ENCODE results near the gene ZNF554.

Gene ZNF554

DNA sequence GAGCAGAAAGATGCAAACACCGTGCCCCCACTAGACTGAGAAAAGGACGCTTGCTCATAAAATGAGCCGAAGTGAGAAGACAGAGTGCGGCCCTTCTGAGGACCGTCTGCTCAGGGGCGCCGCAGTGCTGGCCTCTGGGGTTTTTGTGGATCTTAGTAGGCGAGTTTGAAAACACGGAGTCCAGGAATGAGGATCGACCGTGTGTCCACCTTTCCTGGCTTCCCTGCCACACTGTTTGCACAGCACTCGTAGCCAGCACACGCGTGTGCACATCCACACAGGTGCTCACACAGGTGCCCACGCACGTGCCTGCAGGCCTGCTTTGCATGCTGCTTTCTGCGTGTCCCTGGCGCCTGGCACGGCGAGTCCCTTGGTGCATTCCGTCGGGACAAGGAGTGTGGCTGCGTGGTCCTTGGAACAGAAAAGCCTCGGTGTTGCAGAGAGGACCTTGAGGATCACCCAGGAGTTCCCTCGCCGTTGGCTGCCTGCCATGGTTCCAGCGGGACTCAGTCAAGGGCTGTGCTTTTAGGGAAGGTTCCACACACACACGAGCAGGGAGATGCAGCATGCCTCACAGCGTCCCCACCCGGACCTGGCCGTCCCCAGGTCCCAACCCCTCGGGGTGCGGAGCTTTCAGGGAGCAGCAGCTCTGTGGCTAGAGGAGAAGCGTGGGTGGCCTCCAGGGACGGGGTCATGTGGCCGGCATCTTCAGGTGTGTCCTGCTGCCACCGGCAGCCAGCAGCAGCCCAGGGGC, 10.1 kb upstream of the ZNF554 start:
- Histone ChIP-seq H3K4me1 (ENCODE audit: control insufficient read depth, insufficient read depth, low read length) (no peaks in the 10 kb centered on the region), H3K9me3 (ENCODE audit: control insufficient read depth, insufficient read depth, low read length) (no peaks in the 10 kb centered on the region)
- no CpG with 5 or more reads among the region's 37 CpGs for WGBS (ENCODE audit: insufficient coverage, insufficient read length)

DNA sequence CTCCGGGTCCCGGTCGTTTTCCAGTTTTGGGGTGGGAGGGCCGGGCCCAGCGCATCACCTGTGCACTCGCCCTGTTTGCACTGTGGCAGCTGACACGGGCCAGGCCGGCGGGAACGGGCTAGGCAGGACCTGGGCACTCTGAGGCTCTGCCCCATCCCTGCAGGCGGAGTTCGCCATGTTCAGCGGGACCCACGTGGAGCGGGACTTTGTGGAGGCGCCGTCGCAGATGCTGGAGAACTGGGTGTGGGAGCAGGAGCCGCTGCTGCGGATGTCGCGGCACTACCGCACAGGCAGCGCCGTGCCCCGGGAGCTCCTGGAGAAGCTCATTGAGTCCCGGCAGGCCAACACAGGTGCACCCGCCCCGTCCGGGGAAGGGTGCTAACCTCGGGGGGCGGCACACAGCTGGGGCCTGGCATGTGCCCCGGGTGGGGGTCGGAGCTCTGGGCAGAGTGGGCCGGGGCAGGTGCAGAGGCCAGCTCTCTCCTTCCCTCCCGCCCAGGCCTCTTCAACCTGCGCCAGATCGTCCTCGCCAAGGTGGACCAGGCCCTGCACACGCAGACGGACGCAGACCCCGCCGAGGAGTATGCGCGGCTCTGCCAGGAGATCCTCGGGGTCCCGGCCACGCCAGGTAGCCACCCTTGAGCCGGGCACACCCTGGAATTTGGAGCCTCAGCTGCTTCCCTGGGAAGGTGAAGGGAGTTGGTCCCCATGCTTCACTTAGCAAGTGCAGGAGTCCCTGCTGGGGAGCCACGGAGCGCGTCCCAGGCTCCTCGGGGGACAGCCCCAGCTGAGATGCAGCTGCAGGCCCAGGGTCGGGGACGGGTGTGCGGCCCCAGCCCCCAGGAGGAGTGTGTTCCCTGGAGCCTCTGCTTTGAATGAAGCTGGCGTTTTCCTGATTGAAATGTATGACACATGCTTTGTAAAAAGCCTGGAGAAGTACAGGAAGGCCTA, 9.3 kb upstream of the ZNF554 start:
- Histone ChIP-seq H3K4me3 (ENCODE audit: low read length) (no peak overlapping the region), H3K27me3 (ENCODE audit: control insufficient read depth, insufficient read depth, low read length) (no peaks in the 10 kb centered on the region), H3K9me3 (ENCODE audit: control insufficient read depth, insufficient read depth, low read length) (no peaks in the 10 kb centered on the region), H3K36me3 (ENCODE audit: control insufficient read depth, insufficient read depth, low read length) (peaks cover 77% of the 10 kb centered on the region), H3K4me1 (ENCODE audit: control insufficient read depth, insufficient read depth, low read length) (no peaks in the 10 kb centered on the region), H3K27ac (ENCODE audit: low read length) (no peak overlapping the region)
- no peak for DNase-seq (ENCODE audit: low read depth, low spot score)
- WGBS (ENCODE audit: insufficient coverage, insufficient read length), result no CpG with 5 or more reads among the region's 58 CpGs

More for the DNA sequence above, 10.1 kb upstream of the ZNF554 start:
- peaks cover 77% of the 10 kb centered on the region for H3K36me3 ChIP-seq (ENCODE audit: control insufficient read depth, insufficient read depth, low read length)
- no peaks in the 10 kb centered on the region for H3K27me3 ChIP-seq (ENCODE audit: control insufficient read depth, insufficient read depth, low read length)
- no peak overlapping the region for H3K27ac ChIP-seq (ENCODE audit: low read length)
- DNase-seq (ENCODE audit: low read depth, low spot score), result no peak
- no peak overlapping the region for H3K4me3 ChIP-seq (ENCODE audit: low read length)

DNA sequence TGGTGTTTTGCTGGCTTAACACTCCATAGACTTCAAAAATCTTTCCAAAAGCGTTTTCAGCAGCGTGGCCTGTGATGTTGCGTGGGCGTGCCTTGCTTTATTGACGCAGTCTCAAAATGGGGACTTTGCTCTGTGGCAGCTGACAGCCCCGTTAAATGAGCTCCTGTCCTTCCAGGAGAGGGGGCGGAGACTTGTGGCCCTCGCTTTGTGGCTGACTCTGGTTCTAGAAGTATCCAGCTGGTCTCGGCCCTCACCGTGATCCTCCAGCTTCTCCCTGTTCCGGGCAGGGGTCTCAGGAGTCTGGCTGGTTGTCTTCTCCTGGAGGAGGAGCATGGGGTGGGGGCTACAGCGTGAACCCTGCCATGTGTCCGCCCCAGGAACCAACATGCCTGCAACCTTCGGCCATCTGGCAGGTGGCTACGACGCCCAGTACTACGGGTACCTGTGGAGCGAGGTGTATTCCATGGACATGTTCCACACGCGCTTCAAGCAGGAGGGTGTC, 8.4 kb upstream of the ZNF554 start:
- Histone ChIP-seq H3K27ac (ENCODE audit: low read length) (no peak overlapping the region), H3K9me3 (ENCODE audit: control insufficient read depth, insufficient read depth, low read length) (no peaks in the 10 kb centered on the region), H3K27me3 (ENCODE audit: control insufficient read depth, insufficient read depth, low read length) (no peaks in the 10 kb centered on the region), H3K4me1 (ENCODE audit: control insufficient read depth, insufficient read depth, low read length) (no peaks in the 10 kb centered on the region), H3K4me3 (ENCODE audit: low read length) (no peak overlapping the region), H3K36me3 (ENCODE audit: control insufficient read depth, insufficient read depth, low read length) (peaks cover 71% of the 10 kb centered on the region)
- WGBS (ENCODE audit: insufficient coverage, insufficient read length), result no CpG with 5 or more reads among the region's 20 CpGs
- no peak for DNase-seq (ENCODE audit: low read depth, low spot score)

DNA sequence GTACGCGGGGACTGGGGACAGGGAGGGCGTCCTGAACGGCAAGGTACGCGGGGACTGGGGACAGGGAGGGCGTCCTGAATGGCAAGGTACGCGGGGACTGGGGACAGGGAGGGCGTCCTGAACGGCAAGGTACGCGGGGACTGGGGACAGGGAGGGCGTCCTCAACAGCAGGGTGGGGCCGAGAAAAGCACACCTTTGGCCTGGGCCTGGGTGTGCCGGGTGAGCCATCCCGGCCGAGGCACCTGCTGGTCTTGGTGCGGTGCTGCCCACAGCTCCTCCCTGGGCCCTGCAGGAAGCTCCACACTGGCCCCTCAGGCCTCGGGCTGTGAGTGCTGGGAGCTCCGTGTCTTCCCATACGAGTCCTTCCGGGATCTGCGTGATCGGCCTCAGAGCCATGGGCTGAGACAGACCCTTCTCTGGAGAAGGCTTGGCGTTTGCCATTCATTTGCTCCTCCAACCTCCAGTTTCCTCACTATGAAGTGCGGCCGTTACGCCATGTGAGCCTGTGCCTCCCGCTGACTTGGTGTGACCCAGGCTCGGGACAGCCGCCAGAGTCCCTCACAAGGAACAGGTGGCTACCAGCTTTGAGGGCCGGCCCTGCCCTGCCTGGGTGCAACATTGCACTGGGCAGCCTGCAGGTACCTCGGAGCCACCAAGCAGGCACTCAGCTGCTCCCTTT, 7.8 kb upstream of the ZNF554 start:
- no peak overlapping the region for H3K27ac ChIP-seq (ENCODE audit: low read length)
- no peaks in the 10 kb centered on the region for H3K9me3 ChIP-seq (ENCODE audit: control insufficient read depth, insufficient read depth, low read length)
- peaks cover 65% of the 10 kb centered on the region for H3K36me3 ChIP-seq (ENCODE audit: control insufficient read depth, insufficient read depth, low read length)
- no peak for DNase-seq (ENCODE audit: low read depth, low spot score)
- no peaks in the 10 kb centered on the region for H3K27me3 ChIP-seq (ENCODE audit: control insufficient read depth, insufficient read depth, low read length)
- no CpG with 5 or more reads among the region's 34 CpGs for WGBS (ENCODE audit: insufficient coverage, insufficient read length)
- H3K4me3 ChIP-seq (ENCODE audit: low read length), result no peak overlapping the region
- H3K4me1 ChIP-seq (ENCODE audit: control insufficient read depth, insufficient read depth, low read length), result no peaks in the 10 kb centered on the region

DNA sequence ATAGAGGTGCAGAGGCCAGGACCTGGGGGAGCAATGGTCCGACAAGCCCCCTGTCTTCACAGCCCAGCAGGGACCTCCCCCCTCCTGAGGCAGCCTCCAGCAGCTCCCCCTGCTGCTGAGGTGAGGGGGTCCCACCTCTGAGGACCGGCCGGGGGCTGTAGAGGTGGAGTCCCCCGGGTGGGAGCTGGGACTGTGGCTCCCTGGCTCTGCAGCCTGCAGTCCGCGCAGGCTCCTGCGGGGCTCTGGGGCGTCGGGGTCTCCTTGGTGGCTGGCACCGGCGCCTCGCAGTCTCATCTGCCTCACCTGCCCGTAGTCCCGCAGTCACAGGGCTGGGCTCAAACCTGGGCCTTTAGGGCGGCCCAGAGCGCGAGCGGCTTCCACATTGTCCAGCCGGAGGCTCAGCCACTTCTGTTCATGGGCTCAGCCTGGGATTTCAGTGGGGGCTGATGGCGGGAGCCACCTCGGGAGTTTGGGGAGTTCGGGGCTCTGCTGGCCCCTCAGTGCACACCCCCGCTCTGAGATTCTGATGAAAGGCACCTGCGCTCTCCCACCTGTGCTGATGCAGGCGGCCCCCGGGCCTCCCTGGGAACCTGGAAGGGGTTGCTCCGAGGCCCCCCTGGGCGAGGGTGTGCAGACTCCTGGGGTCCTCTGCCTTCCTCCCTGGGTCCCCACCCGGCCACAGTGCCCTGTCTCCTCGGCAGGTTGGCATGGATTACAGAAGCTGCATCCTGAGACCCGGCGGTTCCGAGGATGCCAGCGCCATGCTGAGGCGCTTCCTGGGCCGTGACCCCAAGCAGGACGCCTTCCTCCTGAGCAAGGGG, 7.0 kb upstream of the ZNF554 start:
- WGBS (ENCODE audit: insufficient coverage, insufficient read length), result no CpG with 5 or more reads among the region's 37 CpGs
- no peak overlapping the region for H3K4me3 ChIP-seq (ENCODE audit: low read length)
- no peaks in the 10 kb centered on the region for H3K27me3 ChIP-seq (ENCODE audit: control insufficient read depth, insufficient read depth, low read length)
- peaks cover 57% of the 10 kb centered on the region for H3K36me3 ChIP-seq (ENCODE audit: control insufficient read depth, insufficient read depth, low read length)
- no peaks in the 10 kb centered on the region for H3K9me3 ChIP-seq (ENCODE audit: control insufficient read depth, insufficient read depth, low read length)
- H3K27ac ChIP-seq (ENCODE audit: low read length), result no peak overlapping the region
- no peak for DNase-seq (ENCODE audit: low read depth, low spot score)
- no peaks in the 10 kb centered on the region for H3K4me1 ChIP-seq (ENCODE audit: control insufficient read depth, insufficient read depth, low read length)

DNA sequence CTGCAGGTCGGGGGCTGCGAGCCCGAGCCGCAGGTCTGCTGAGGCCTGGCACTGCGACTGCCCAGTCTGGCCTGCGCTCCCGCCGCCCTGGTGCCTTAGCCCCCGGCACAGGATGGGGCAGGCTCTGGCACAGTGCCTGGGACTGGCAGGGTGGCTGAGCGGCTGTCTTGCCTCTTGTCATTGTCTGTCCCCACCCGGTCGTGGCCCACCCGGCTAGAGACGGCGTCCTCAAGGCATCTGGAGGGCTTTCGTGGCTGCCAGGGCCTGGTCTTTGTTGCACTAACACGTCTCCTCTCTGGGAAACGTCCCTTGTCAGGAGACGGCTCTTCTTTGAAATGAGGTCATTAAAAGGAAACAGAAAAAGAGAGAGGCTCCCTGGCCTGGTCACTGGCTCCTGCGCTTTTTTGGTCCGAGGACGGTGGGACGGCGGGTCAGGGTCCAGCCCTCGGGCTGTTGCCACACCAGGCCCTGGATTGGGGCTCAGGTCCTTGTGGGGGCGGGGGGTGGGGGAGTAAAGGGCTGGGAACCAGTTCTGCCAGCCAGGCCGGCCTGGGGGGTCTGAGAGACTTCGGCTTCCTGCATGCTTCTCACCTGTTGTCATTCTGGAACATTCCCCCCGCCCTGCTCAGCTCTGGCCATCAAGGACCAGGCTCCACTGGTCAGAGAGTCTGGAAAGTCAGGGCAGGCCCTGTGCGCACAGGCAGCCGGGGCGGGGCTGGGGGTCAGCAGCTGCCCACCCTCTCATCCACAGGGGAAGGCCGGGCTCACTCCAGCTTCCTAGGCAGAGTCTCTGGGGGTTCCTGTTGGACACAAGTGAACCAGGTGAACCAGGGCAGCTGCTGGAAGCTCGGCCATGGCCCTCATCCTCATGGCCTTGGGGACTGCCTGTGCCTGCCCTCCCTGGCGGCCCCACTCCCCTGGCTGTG, 6.2 kb upstream of the ZNF554 start:
- Histone ChIP-seq H3K27me3 (ENCODE audit: control insufficient read depth, insufficient read depth, low read length) (no peaks in the 10 kb centered on the region), H3K4me1 (ENCODE audit: control insufficient read depth, insufficient read depth, low read length) (no peaks in the 10 kb centered on the region), H3K27ac (ENCODE audit: low read length) (no peak overlapping the region), H3K9me3 (ENCODE audit: control insufficient read depth, insufficient read depth, low read length) (no peaks in the 10 kb centered on the region), H3K36me3 (ENCODE audit: control insufficient read depth, insufficient read depth, low read length) (peaks cover 49% of the 10 kb centered on the region), H3K4me3 (ENCODE audit: low read length) (no peak overlapping the region)
- WGBS (ENCODE audit: insufficient coverage, insufficient read length), result no CpG with 5 or more reads among the region's 35 CpGs
- DNase-seq (ENCODE audit: low read depth, low spot score), result no peak

DNA sequence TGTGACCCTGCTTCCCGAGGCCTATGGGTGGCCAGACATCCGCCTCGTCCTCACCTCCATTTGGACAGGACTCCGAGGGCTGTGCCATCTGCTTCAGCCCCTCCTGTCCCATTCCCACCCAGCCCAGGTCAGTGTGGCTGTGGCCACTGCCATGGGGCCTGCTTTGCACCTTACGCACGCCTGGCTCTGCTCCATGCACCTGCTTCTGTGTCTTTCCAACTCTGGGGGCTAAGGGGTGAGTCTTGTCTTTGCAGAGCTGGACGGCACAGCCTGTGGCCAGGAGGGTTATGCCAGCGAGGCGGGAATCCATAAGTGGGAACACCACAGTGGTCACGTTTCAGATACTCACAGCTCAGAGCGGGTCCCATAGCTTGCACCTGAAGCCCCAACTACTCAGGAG, 5.2 kb upstream of the ZNF554 start:
- Histone ChIP-seq H3K36me3 (ENCODE audit: control insufficient read depth, insufficient read depth, low read length) (peaks cover 42% of the 10 kb centered on the region), H3K4me3 (ENCODE audit: low read length) (no peak overlapping the region), H3K27me3 (ENCODE audit: control insufficient read depth, insufficient read depth, low read length) (no peaks in the 10 kb centered on the region), H3K4me1 (ENCODE audit: control insufficient read depth, insufficient read depth, low read length) (no peaks in the 10 kb centered on the region), H3K9me3 (ENCODE audit: control insufficient read depth, insufficient read depth, low read length) (no peaks in the 10 kb centered on the region), H3K27ac (ENCODE audit: low read length) (no peak overlapping the region)
- DNase-seq (ENCODE audit: low read depth, low spot score), result no peak
- no CpG with 5 or more reads among the region's 11 CpGs for WGBS (ENCODE audit: insufficient coverage, insufficient read length)

DNA sequence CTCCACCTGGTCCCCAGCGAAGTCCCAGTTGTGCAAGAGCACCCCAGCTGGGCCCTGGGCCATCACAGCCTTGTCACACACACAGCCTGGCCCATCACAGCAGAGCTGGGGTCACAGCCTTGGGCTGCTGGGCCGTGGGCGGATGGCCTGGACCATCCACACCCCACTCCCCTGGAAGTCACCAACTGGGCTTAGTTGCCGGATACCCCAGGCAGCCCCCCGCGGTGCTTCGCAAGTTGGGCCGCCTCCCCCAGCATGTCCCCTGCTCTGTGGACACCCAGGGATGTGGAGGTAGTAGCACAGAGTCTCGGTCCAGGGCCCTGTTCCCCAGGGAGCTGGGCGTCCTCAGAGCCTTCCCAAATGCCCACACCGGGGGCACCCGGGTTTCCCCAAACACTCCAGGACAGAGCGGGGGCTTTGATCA, 4.5 kb upstream of the ZNF554 start:
- no peak overlapping the region for H3K27ac ChIP-seq (ENCODE audit: low read length)
- H3K4me1 ChIP-seq (ENCODE audit: control insufficient read depth, insufficient read depth, low read length), result no peaks in the 10 kb centered on the region
- no peaks in the 10 kb centered on the region for H3K9me3 ChIP-seq (ENCODE audit: control insufficient read depth, insufficient read depth, low read length)
- no peak for DNase-seq (ENCODE audit: low read depth, low spot score)
- peaks cover 34% of the 10 kb centered on the region for H3K36me3 ChIP-seq (ENCODE audit: control insufficient read depth, insufficient read depth, low read length)
- no peaks in the 10 kb centered on the region for H3K27me3 ChIP-seq (ENCODE audit: control insufficient read depth, insufficient read depth, low read length)
- no peak overlapping the region for H3K4me3 ChIP-seq (ENCODE audit: low read length)
- WGBS (ENCODE audit: insufficient coverage, insufficient read length), result no CpG with 5 or more reads among the region's 13 CpGs

DNA sequence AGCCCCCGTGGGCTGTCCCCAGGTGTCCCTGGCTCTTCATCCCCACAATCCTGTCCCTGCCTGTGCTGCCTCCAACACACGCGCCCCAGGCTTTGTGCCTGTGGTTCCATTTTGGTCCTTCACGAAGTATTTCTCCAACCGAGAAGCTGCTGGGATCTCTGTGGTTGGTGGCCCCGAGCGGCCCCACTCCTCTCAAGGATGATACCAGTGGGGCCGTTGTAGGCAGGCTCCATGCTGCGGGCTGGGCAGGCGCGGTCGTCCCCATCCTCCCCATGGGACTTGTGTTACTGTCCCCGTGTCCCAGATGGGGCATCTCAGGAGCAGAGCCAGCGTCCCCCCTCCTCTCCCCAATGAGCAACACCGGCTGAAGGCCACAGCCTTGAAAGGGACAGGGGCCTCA, 3.7 kb upstream of the ZNF554 start:
- no peak overlapping the region for H3K27ac ChIP-seq (ENCODE audit: low read length)
- no peak for DNase-seq (ENCODE audit: low read depth, low spot score)
- H3K4me3 ChIP-seq (ENCODE audit: low read length), result no peak overlapping the region
- H3K9me3 ChIP-seq (ENCODE audit: control insufficient read depth, insufficient read depth, low read length), result no peaks in the 10 kb centered on the region
- H3K27me3 ChIP-seq (ENCODE audit: control insufficient read depth, insufficient read depth, low read length), result no peaks in the 10 kb centered on the region
- H3K36me3 ChIP-seq (ENCODE audit: control insufficient read depth, insufficient read depth, low read length), result peaks cover 28% of the 10 kb centered on the region
- no peaks in the 10 kb centered on the region for H3K4me1 ChIP-seq (ENCODE audit: control insufficient read depth, insufficient read depth, low read length)
- WGBS (ENCODE audit: insufficient coverage, insufficient read length), result no CpG with 5 or more reads among the region's 15 CpGs
